Activated CD4-positive, alpha-beta T cell treated with anti-CD3 and anti-CD28 coated beads, Interleukin-10, Interleukin-2, amounts not matched to agents 100 ng/mL and 50 ng/mL, durations not matched to agents 16 hours and 8 hours (primary cell): ENCODE data around the gene PDE4B.
"Not testable (repeated sequence)": the region's sequence is repeated elsewhere in the genome, so short reads cannot be mapped to it uniquely, and the experiment has no call there.

Experiments
- DNase-seq: peaks from one replicate; pipeline ENCODE4 v3.0.0-alpha.2; 2020

PDE4B gene

GRCh38 chr1:65817891-65818290, 25.2 kb downstream of the PDE4B start:
- no peak for DNase-seq

- DNase-seq = no peak
Observed at GRCh38 chr1:65818966-65819365, 26.3 kb downstream of the PDE4B start.

GRCh38 chr1:65820983-65821382, 28.3 kb downstream of the PDE4B start:
- no peak for DNase-seq

- DNase-seq = no peak
Observed at GRCh38 chr1:65821386-65821785, 28.7 kb downstream of the PDE4B start.

GRCh38 chr1:65824103-65824502, 31.4 kb downstream of the PDE4B start:
- DNase-seq = no peak

GRCh38 chr1:65825741-65826140, 33.0 kb downstream of the PDE4B start:
- DNase-seq = no peak

- no peak for DNase-seq
Observed at GRCh38 chr1:65826782-65827181, 34.1 kb downstream of the PDE4B start.

GRCh38 chr1:65827346-65827745, 34.7 kb downstream of the PDE4B start:
- no peak for DNase-seq

- peak; percentile 74 for DNase-seq
Observed at GRCh38 chr1:65830306-65830705, 37.6 kb downstream of the PDE4B start.

GRCh38 chr1:65832296-65832695, 39.6 kb downstream of the PDE4B start:
- no peak for DNase-seq

GRCh38 chr1:65836686-65837085, 44.0 kb downstream of the PDE4B start:
- no peak for DNase-seq

GRCh38 chr1:65840683-65841082, 48.0 kb downstream of the PDE4B start:
- no peak for DNase-seq

- no peak for DNase-seq
Observed at GRCh38 chr1:65844296-65844695, 51.6 kb downstream of the PDE4B start.

GRCh38 chr1:65844821-65845534, 52.3 kb downstream of the PDE4B start:
- no peak for DNase-seq

- no peak for DNase-seq
Observed at GRCh38 chr1:65845535-65846060, 52.9 kb downstream of the PDE4B start.

- no peak for DNase-seq
Observed at GRCh38 chr1:65846866-65847265, 54.2 kb downstream of the PDE4B start.

- no peak for DNase-seq
Observed at GRCh38 chr1:65850281-65850680, 57.6 kb downstream of the PDE4B start.

- not testable (repeated sequence) for DNase-seq
Observed at GRCh38 chr1:65856591-65856990, 63.9 kb downstream of the PDE4B start.

GRCh38 chr1:65866439-65866838, 73.7 kb downstream of the PDE4B start:
- DNase-seq = peak; percentile 75

GRCh38 chr1:65872301-65872700, 79.6 kb downstream of the PDE4B start:
- DNase-seq = no peak

GRCh38 chr1:65878342-65878741, 85.6 kb downstream of the PDE4B start:
- not testable (repeated sequence) for DNase-seq

GRCh38 chr1:65880611-65881010, 87.9 kb downstream of the PDE4B start:
- DNase-seq = no peak

- no peak for DNase-seq
Observed at GRCh38 chr1:65881067-65881594, 88.4 kb downstream of the PDE4B start.

- DNase-seq = no peak
Observed at GRCh38 chr1:65882076-65882475, 89.4 kb downstream of the PDE4B start.

GRCh38 chr1:65889441-65889840, 96.7 kb downstream of the PDE4B start:
- DNase-seq = no peak
